K562 (cell line): ENCODE measurements around the gene RNF26. TPM values are rescaled to one million over a fixed set of nuclear protein-coding genes. Genes with fewer than 3 reads are reported as not detected.

Source experiments
- ARID2 ChIP-seq: fragments of 450-650 bp; IDR thresholded peaks from 2 replicates; pipeline ENCODE4 v1.6.1; 2017; ENCODE audit warnings: antibody characterized with exemption, mild to moderate bottlenecking
- E2F8 ChIP-seq: fragments of 450-650 bp; IDR thresholded peaks from 2 replicates; pipeline ENCODE4 v1.7.1; 2018; ENCODE audit warnings: mild to moderate bottlenecking, low read depth; ENCODE audit not compliant: partially characterized antibody
- HOXB6 ChIP-seq: fragments of 250-450 bp; sonication (Bioruptor Pico); IDR thresholded peaks from 2 replicates; pipeline ENCODE4 v1.5.1; 2022; ENCODE audit warnings: mild to moderate bottlenecking, borderline replicate concordance
- KDM2B ChIP-seq: fragments of 250-450 bp; sonication (Bioruptor Pico); IDR thresholded peaks from 2 replicates; pipeline ENCODE4 v1.8.0; 2021; ENCODE audit warnings: mild to moderate bottlenecking, moderate library complexity
- MYBL2 ChIP-seq, 2 experiments: fragments of 450-650 bp in 1 of 2; sonication (generic) in 1 of 2; formaldehyde crosslinking in 1 of 2; IDR thresholded peaks; 2 replicates each; pipeline versions ENCODE4 v1.6.1 to v1.8.1; 2017 to 2022; ENCODE audit warnings: borderline replicate concordance in 1 of 2, inconsistent platforms in 1 of 2, low read depth in 1 of 2, mild to moderate bottlenecking in 1 of 2, missing genetic modification reagents in 1 of 2, moderate library complexity in 1 of 2
- NCOA1 ChIP-seq: fragments of 450-650 bp; IDR thresholded peaks from 2 replicates; pipeline ENCODE4 v1.6.1; 2016; ENCODE audit warnings: low read depth
- POU5F1 ChIP-seq: fragments of 150-350 bp; IDR thresholded peaks from 2 replicates; pipeline ENCODE4 v1.6.1; 2014; ENCODE audit warnings: borderline replicate concordance, low read length, low read depth, mild to moderate bottlenecking; ENCODE audit not compliant: partially characterized antibody
- PRDM10 ChIP-seq: fragments of 450-650 bp; IDR thresholded peaks from 2 replicates; pipeline ENCODE4 v1.6.1; 2018; ENCODE audit not compliant: partially characterized antibody
- PURB ChIP-seq: sonication (generic); formaldehyde crosslinking; IDR thresholded peaks from 2 replicates; pipeline ENCODE4 v1.9.0; 2021; ENCODE audit warnings: low read depth, mild to moderate bottlenecking, missing genetic modification reagents
- RBM39 ChIP-seq: fragments of 200-400 bp; formaldehyde crosslinking; optimal IDR thresholded peaks from 2 replicates; pipeline ENCODE3; 2018; ENCODE audit warnings: low read depth, low read length
- RFX1 ChIP-seq: fragments of 450-650 bp; IDR thresholded peaks from 2 replicates; pipeline ENCODE4 v1.6.1; 2016; ENCODE audit warnings: mild to moderate bottlenecking, moderate library complexity
- SMARCB1 ChIP-seq: IDR thresholded peaks from 2 replicates; pipeline ENCODE4 v1.6.1; 2011; ENCODE audit warnings: improper control_type of control experiment, low read depth; ENCODE audit not compliant: insufficient read length
- SREBF2 ChIP-seq: sonication (generic); formaldehyde crosslinking; IDR thresholded peaks from 2 replicates; pipeline ENCODE4 v1.4.0; 2020; ENCODE audit warnings: mild to moderate bottlenecking, missing genetic modification reagents
- XRCC3 ChIP-seq: fragments of 450-650 bp; IDR thresholded peaks from 2 replicates; pipeline ENCODE4 v1.6.1; 2017; ENCODE audit warnings: mild to moderate bottlenecking, moderate library complexity
- ZBTB5 ChIP-seq: fragments of 450-650 bp; IDR thresholded peaks from 2 replicates; pipeline ENCODE4 v1.6.1; 2017; ENCODE audit warnings: antibody characterized with exemption
- ZNF12 ChIP-seq: sonication (generic); formaldehyde crosslinking; IDR thresholded peaks from 2 replicates; pipeline ENCODE4 v1.4.0; 2020; ENCODE audit warnings: mild to moderate bottlenecking, missing genetic modification reagents
- ZNF280A ChIP-seq: fragments of 450-650 bp; IDR thresholded peaks from 2 replicates; pipeline ENCODE4 v1.6.1; 2018; ENCODE audit warnings: mild to moderate bottlenecking, low read depth; ENCODE audit not compliant: partially characterized antibody
- polyA plus RNA-seq, 8 experiments: library from polyadenylated mRNA; depleted of rRNA in 4 of 8; stranded (reverse) in 5 of 8; unstranded in 3 of 8; fragments of >200 nt; fragmentation: Nextera tagmentation in 2 of 8; fragmentation: Illumina TruSeq in 1 of 8; extraction: Ambion mirVana in 2 of 8; extraction: Trizol in 1 of 8; gene quantifications; 2 replicates each; pipeline versions ENCODE4 v1.2.1 to v1.2.3, GENCODE V29; 2011 to 2014; ENCODE audit warnings: inconsistent platforms in 1 of 8, missing spikeins in 1 of 8
- total RNA-seq, 7 experiments: library from RNA; depleted of rRNA in 6 of 7; stranded (reverse); fragments of >200 nt in 6 of 7; fragmentation: Illumina TruSeq in 2 of 7; extraction: Trizol in 2 of 7; gene quantifications; 2 replicates each; pipeline versions ENCODE4 v1.2.1 to v1.2.3, GENCODE V29; 2011 to 2021; ENCODE audit warnings: low replicate concordance in 1 of 7

RNF26 gene
- total and polyA plus RNA-seq, 9 of the 15 experiments (the other 6 are each of a cell fraction or from before 2014, with no cell fraction given), result 5.3 to 53.6 (median 12.7) TPM

GRCh38 chr11:119318240-119319135, 15.8 kb upstream of the RNF26 start (continued):
- no peak for TF ChIP-seq E2F8
- TF ChIP-seq ZBTB5, result no peak
- TF ChIP-seq ZNF280A, result no peak
- TF ChIP-seq RBM39, result no peak
- no peak for TF ChIP-seq HOXB6
- no peak for TF ChIP-seq XRCC3
- TF ChIP-seq RFX1, result no peak
- no peak for TF ChIP-seq MYBL2 (IDR thresholded peaks at IDR 0.05; ENCODE audit: low read depth)
- no peak for TF ChIP-seq MYBL2 (CRISPR knock-in tag; IDR thresholded peaks at IDR 0.05; ENCODE audit: borderline replicate concordance)
- TF ChIP-seq SREBF2 (CRISPR knock-in tag), result no peak
- peak; percentile 70 for TF ChIP-seq NCOA1
- TF ChIP-seq POU5F1, result no peak
- TF ChIP-seq ARID2, result no peak
- TF ChIP-seq SMARCB1, result no peak
- TF ChIP-seq PURB (CRISPR knock-in tag), result no peak
- peak; percentile 47 for TF ChIP-seq PRDM10
- TF ChIP-seq KDM2B, result no peak
- TF ChIP-seq ZNF12 (CRISPR knock-in tag), result 0 out of 2 replicates have a peak, but pooled peaks have one; percentile 28
